ENCODE measurements around the gene SEMA6C.

The SEMA6C gene

DNA sequence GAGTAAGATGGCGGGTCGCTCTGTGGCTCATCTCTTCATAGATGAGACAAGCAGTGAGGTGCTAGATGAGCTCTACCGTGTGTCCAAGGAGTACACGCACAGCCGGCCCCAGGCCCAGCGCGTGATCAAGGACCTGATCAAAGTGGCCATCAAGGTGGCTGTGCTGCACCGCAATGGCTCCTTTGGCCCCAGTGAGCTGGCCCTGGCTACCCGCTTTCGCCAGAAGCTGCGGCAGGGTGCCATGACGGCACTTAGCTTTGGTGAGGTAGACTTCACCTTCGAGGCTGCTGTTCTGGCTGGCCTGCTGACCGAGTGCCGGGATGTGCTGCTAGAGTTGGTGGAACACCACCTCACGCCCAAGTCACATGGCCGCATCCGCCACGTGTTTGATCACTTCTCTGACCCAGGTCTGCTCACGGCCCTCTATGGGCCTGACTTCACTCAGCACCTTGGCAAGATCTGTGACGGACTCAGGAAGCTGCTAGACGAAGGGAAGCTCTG, 12.4 kb upstream of the SEMA6C start:
- DNase-seq: no peak

DNA sequence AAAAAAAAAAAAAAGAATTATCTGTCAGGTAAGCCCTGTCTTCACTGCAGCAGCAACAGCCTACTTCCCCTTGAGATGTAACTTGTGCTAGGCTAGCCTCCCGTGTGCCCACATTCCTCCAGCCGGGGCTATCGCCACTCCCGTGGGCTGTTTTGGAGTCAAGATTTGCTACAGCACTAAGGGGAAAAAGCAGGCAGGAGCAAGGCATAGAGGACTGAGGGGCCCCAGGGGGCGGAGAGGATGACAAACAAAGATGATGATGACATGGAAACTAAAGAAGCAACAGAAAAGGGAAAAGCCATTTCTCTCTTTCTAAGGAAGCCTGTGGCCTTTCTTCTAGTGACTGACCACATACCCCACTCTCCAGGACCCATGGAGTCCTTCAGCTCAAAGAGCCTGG, 11.9 kb upstream of the SEMA6C start:
- no peak for DNase-seq

DNA sequence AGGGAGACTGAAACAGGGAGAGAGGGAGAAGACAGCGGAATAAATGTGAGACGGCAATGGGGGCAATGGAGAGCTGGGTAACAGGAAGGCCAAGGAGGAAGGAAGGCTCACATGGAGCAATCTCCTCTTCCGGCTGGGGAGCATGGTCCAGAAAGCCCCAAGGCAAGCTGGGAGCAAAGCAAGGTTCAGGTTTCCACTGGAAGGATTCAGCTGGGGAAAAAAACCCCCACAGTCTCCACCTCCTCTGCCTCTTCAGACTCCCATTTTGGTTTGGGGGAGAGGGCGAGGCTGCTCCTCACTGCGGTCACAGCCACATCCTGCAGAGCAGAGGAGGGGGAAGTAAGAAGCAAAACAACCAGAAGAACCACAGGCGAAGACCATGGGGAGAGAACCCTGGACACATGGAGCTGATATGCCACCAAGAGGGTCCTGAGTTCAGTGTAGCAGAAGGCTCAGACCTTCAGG, 10.7 kb upstream of the SEMA6C start:
- peak; percentile 92 for DNase-seq

DNA sequence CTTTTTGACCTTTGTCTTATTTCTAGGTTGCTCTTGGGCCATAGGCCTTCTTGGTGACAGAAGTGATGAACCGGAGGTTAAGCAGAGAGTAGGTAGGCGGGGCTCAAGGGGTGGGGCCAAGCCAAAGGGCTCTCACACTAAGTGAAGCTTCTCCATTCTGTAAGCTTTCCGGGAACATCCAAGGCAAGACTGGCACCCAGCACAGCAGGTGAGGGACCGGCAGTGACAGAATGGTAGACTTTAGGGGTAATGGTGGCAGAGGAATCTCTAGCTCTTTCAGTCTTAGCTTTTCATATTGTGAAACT, 10.0 kb upstream of the SEMA6C start, which contains the start of gene TNFAIP8L2:
Gene TNFAIP8L2, plus strand, starts transcription at position 135 of the 305 bp plus-strand sequence. CDS start 2,049 bp downstream, outside the sequence.
- peak; percentile 72 for DNase-seq

DNA sequence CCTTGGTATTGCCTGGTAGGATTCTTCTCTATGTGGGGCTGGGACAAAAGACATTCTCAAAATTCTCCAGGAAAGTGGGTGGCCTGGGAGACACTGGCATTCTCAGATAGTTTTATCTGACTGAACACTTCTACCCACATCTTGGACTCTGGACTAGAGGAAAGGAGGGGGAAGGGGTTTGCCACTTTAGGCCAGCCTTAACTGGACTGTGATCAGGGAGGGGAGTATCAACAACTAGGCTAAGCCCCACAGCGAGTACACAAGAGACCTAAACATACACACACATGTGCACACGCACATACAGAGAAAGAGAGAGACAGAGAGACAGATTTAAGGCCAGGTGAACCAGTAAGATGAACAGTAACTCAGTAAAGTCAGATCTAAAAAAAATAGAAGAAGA, 1.2 kb upstream of the SEMA6C start:
- no peak for DNase-seq

DNA sequence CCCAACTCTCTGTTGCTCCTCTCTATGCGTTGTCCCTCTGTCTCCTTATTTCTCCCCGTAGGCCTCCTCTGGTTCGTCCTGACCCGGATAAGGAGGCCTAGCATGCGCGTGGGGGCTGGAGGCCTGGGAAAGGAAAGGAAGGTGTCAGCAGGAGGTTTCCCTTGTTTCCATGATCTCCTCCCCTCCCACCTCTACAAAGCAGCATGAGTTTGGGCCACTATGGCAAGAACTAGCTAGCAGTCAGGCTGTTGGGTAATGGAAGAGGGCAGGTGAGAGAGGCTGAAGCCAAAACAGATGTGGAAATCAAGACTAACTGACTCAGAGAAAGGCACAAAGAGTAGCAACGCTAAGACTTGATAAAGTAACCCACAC, 687 bp upstream of the SEMA6C start:
- no peak for DNase-seq

DNA sequence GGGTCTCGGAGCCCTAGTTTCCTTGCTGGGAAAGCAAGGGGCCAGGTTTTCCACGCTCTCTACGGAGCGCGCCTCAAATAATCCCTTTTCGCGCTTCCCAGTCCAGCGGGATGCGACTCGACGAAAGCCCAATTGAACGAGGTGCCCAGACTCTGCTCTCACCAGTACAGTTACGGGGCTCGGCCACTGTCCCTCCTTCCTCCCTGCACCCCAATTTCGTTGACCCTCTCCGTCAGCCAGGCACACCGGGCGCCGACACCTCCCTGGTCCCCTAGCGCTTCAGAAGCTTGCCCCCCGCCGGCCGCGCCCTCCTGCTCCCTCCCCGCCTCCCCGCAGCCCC, 389 bp downstream of the SEMA6C start:
- DNase-seq: no peak

DNA sequence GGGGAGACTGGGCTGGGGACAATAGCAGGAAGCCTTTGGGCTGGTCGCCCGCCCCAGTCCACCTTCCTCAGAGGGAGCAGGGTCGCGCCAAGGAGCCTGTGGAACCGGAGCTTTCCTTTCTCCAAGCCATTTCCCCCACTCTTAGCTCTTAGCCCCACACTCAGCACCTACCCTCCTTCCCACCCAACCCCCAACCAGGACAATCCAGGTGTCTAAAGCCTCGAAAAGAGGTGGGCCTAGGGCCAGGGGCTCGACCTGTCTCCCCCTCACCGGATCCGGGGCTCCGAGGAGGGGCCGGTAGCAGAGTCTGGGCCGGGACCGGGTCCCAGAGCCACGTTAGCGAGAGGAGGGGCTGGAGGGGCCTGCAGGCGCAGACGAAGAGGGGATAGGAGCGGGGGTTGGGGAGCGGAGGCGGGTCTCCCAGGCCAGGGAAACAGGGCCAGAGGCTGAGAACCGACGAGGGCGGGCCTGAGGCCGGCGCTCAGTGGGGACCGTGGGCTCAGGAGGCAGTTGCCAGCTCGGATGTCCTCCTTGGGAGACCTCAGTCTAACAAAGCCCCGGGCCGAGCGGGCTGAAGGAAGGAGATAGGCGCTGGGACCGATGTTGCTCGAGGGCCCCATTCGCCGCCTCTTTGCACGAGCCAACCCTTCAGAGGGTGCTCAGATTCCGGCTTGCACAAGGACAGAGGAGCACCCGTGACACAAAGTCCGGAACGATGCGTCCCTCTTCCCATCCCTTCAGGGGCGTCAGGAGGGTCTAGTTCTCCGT, 943 bp downstream of the SEMA6C start:
- no peak for DNase-seq

DNA sequence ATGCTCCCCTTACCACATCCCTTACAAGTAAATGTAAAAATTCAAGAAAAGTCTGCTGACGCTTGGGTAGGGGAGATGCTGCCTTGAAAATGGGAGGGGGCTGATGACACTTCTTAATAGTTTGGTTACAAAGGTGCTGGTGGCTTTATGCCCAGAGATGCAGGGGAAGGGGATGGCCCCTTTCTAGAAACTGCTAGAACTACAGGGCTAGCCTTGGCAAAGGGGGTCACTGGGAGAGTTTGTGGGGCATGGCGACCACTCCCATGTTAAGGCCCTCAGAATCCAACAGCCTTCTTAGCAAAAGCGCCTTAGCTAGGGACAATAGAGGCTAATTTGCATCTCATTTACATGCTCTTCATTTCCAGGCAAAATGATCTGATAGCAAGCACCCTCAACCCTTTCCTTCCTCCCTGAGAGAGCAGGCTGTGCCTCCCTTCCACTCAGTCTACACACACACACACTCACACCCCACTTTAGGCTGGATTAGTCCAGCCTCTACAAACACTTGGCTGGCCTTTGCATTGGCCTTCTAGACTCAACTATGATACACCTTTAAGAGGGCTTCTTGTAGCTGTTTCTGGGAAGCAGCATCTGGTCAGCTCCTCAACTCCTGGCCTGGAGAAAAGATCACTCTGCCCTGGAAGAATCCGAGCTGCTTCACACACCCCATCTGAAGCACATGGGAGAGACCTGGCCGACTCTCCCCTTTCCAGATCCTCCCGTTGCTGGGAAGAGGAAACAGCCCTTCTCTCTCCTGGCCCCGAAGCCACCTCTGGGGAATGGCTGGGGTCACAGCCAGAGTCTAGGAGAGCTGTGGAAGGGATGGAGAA, 1.7 kb downstream of the SEMA6C start:
- no peak for DNase-seq

DNA sequence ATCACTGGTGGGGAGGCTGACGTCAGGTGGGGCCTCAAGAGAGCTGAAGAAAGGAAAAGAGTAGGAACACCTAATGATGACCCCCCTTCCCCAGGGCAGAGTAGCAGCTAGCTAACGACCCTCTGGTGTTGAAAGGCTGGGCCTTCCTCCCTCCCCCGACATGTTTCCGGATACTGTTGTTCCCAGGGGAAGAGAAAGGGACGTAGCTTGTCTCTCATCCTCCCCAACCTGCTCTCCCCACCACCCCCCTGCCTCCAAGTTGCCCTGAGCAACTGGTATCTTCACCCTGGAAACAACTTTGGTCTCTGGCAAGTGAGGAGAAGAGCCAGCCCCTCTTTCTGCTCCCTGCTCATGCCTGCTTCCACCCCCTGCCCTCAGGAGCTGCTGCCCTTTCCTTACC, 2.4 kb downstream of the SEMA6C start:
- no peak for DNase-seq

DNA sequence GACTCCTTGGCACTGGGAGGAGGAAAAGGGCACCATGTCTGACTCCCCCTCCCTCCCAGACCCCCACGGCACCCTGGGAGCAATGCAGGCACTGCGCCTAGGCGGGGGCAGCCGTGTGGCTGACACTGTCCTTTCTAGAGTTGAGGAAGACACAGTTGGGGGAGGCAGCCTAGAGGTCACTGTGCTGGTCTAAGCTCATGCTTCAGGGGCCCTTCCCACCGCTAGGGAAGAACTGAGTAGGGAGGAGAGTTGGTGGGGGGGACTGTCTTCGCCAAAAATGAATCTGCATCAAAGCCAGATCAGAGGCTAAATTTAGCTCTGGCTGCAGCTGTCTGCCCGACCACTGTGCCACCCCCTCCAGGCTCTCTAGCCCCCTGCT, 3.4 kb downstream of the SEMA6C start:
- no peak for DNase-seq

DNA sequence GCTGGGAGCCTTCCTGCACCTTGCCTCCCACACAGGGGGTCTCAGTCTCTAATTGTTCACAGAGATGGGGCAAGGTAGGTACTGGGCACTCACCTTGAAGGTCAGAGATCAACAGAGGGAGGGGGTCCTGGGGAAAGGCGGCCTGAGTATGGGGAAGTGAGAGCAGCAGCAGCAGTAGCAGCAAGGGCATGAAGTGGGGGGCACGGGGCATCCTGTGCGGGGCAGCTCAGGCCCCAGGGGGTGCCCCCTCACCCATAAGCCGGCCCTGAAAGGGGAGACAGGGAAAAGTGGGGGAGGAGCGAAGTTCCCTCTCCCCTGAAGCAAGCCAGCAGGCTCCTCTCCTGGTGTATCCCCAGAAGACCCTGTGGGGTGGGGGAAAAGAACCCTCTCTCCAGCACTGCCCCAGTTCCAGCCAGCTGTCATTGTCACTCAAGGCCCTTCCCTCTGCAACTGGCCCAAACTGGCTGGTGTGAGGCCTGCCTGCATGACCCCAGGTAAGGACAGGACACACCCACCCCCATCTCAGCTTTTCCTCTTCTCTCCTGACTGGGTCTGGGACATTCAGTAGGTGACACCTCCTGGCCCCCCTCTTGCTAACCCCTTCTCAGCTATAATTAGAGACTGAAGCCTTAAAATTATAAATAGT, 3.9 kb downstream of the SEMA6C start:
- no peak for DNase-seq

DNA sequence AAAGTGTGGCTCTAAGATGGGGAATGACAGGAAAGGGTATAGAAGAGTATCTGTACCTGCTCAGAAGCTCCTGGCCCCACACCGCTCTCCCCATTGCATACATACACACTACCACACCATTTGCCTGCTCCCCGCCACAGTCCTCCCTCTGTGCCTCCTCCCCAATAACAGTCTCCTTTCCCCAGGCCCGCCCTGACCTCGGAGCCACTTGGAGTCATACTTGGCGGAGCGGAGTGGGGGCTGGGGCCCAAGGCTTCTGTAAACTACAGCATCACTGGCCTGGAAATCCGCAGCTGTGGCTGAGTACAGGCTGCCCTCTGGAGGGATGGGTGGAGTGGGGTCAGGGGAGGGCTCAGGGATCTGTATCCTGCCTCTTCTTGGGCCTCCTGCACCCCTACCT, 8.6 kb downstream of the SEMA6C start:
- DNase-seq: no peak

DNA sequence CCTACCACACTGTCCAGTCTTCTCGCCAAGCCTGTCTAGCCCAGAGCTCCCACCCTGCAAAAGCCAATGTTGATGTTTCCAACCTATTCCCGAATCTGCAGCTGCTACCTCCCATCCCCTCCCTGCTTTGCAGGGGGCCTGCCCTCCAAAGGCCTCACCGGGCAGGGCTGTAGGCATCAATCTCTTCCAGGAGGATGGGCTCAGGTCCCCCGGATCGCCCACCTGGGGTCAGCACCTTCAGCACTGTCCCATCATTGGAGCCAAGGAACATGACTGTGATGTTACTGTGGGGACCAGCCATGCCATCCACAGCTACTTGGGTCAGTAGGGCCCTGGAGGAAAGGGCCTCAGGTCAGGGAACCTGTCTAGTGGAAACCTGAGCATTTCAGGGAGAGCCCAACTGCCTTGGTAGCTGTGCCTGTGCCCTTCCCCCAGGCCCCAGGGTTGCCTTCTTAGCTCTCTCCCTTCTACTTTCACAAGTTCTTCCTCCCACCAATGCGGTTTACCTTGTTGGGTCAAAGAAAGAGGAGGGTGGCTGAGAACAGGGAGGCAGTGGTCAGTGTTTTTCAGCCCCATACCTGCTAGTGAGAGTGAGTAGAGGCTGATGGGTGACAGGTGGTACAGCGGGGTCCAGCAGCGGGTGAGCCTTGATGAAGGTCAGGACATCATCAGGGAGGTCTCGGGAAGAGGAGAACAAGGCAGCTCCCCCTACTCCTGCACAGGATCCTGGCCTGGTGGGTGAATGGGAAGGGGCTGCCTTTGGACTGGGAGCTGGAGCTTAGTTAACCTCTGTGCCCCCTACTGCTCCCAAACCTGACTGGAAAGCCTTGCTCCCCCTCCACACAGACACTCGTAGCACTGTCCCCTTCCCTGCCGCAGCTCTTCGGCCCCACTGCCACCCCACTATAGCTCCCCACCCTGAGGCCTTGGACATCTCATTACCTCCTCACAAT, 10.7 kb downstream of the SEMA6C start:
- no peak for DNase-seq

DNA sequence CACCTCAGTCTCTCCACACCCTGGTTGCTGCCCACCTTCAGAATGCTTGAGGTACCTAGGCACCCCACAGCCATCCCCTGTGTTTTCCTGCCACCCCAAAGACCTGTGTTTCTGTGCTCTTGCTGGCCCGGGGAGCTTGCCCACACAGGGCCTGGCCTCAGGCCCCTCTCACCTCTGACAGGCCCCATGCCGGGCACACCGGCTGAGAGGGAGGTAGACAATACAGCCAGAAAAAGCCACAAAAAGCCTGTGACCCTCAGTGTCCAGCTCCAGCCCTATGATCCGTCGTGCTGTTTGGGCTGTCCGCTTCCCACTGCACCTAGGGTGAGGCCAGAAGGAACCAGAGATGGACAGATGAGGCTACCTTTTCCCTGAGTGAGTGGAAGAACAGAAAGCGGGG, 11.4 kb downstream of the SEMA6C start:
- no peak for DNase-seq

DNA sequence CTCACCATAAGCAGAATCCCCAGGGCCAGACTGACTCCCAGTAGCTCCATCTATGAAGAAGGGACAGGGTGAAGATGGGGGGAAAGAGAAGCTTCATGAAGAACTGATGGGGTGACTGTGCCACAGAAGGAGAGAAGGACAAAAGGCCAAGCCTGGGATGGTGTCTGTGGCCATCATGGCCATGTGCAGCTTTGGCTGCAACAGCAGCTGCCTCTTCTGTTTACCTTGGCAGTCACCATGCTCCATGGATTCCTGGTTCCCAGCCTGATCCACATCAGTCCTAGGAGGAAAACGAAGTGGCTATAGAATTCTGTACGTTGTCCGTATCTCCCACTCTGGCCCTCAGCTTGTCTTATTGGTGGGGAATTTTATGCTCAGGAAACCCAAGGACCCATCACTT, 12.0 kb downstream of the SEMA6C start:
- no peak for DNase-seq

DNA sequence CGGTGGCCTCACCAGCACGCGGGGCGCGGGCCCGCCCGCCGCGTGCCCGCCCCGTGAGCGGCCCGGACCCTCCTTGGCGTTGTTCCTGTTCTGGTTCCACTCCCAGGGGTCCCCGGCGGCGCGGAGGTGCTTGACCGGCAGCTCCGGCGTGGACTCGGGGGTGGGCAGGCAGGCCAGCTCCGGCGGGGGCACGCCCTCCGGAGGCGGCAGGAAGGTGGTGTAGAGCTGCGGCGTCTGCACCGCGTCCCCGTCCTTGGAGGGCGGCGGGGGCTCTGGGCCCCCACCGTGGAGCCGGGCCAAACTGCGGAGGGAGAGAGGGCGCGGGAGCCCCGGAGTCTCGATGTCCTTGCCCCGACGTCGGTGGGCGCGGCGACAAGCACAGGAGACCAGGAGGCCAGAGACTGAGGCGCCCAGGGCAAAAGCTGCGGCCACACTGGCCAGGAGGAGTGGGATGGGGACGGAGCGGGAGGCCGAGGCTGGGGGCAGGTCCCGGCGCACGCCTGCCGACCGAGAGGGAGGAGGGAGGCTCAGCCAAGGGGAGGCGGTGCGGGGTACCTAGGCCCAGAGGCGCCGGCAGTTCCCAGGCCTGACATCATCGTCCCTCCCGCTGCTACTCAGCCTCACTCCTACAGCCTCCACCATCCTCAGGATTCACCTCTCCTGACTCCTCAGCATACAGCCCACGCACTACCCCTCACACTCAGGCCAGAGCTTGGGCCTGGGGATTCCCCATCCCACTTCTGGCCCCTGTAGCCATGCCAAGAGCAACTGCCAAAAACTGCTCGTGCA, 13.2 kb downstream of the SEMA6C start:
- no peak for DNase-seq

DNA sequence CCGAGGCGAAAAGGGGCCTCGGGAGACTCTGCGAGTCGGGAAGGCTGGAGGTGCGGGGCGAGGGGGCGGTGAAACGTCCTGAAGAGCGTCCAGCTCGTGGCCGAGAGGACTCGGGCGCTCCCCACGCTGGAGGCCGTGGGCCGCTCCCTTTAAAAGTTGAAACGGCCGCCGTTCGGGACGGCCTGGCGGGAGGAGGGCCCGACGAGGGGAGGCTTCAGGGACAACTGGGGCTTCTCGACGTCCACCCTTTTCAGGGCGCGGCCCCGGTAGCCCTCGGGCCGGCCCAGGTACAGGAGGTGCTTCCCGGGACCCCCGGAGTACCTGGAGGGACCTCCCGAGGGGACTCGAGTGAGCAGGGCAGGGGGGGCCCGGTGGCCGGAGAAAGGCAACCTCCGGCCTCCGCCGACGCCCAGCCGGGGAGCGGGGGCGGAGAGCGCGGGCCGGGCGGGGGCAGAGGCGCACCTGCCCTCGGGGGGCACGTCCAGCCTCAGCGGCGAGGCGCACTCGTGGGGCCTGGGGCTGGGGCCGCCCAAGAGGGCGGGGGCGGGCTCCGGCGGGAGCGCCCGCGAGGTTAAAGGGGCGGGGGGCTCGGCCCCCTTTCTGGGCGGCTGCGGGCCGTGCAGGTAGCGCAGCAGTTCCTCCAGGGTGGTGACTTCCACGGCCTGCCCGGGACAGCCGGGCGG, 14.0 kb downstream of the SEMA6C start:
- no peak for DNase-seq

DNA sequence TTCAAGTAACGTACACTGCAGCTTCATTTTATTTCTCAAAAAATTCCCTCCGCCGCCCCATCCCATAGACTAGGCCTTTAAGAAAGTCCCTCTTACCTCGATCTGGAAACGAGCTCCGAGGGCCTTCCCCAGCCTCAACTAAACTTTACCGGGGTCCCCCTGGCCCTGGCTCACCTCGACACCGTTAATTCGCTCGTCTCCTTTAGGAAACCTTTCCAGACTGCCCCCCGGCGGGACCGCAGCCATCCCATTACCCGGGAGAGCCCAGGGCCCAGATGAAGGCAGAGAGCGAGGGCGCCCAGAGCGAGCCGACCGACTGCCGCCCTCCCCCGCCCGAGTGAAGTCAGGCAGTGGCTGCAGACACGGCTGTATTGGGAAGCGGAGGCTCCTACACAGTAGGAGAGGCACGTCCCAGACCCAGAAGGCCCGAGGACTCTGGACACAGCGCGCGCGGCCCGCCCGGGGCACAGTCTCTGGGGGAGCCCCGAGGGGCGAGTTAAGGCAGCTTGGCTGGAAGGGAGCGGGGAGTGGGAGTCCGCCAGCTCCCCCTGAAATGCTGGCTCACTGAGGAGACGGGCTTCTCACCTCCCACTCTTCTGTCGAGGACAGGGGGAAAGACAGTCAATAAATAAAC, 14.6 kb downstream of the SEMA6C start:
- no peak for DNase-seq

DNA sequence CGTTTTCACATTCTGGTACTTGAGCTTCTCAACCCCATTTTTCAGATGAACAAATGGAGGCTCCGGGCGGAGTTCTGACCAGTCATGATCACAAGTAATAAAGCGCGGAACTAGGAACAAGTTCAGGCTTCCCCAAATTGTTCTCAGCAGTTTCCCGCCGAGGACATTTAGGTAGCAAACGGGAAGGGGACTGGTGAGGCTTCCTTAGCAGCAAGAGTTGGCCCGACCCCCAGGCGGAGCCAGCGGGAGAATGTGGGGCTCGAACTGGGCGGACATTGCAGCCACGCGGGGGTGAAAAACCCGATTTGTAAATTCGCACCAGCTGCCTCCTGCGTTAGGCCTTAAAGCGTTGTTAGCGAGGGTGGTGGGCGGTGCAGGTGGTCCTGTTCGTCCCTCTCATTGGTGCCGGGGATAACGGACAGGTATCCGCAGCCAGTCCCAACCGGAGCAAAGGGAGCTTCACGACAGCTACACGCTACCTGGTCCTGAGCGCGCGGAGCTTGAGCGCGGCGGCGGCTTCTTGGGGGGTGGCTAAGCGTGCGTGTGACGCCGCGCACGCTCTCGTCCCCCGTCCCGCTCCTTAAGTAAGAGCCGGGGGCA, 15.3 kb downstream of the SEMA6C start:
- DNase-seq: no peak

All from GDM1 (cell line).